ENCODE measurements around the gene ECI1. TPM values are rescaled to one million over a fixed set of nuclear protein-coding genes. Genes with fewer than 3 reads are reported as not detected.

ECI1 gene
- total RNA-seq, 1 donor from 2014 or later, result 72.9 TPM

GRCh38 chr16:2252806-2253148, 1.4 kb upstream of the ECI1 start:
- Histone ChIP-seq H3K36me3 (peaks cover 3 to 42% of the 10 kb centered on the region in 2 donors), H3K27me3 (no peaks in the 10 kb centered on the region), H3K4me3 (no peak overlapping the region), H3K27ac (no peak overlapping the region), H3K4me1 (peaks cover 17% of the 10 kb centered on the region), H3K9me3 (no peaks in the 10 kb centered on the region)
- DNase-seq (ENCODE audit: extremely low spot score in 2 of 2), result no peak
- intact Hi-C loops (cut with DNase I), result loop anchor here (10.0 kb wide), 1 partner anchor 262 kb away; the partner anchor contains the start of gene ATP6V0C
- TF ChIP-seq POLR2AphosphoS5 (IDR thresholded peaks at IDR 0.05; ENCODE audit: insufficient read depth in 1 of 2, low read depth in 1 of 2) (no peak), POLR2A (IDR thresholded peaks at IDR 0.05) (no peak)
- TF ChIP-seq, protein P1, sequence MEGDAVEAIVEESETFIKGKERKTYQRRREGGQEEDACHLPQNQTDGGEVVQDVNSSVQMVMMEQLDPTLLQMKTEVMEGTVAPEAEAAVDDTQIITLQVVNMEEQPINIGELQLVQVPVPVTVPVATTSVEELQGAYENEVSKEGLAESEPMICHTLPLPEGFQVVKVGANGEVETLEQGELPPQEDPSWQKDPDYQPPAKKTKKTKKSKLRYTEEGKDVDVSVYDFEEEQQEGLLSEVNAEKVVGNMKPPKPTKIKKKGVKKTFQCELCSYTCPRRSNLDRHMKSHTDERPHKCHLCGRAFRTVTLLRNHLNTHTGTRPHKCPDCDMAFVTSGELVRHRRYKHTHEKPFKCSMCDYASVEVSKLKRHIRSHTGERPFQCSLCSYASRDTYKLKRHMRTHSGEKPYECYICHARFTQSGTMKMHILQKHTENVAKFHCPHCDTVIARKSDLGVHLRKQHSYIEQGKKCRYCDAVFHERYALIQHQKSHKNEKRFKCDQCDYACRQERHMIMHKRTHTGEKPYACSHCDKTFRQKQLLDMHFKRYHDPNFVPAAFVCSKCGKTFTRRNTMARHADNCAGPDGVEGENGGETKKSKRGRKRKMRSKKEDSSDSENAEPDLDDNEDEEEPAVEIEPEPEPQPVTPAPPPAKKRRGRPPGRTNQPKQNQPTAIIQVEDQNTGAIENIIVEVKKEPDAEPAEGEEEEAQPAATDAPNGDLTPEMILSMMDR (IDR thresholded peaks at IDR 0.05), result no peak

- intact Hi-C loops (cut with DNase I), result loop anchor here (10.0 kb wide), 1 partner anchor 264 kb away; the partner anchor contains the start of gene ATP6V0C
- Histone ChIP-seq H3K4me1 (peaks cover 17% of the 10 kb centered on the region), H3K36me3 (peaks cover 3 to 33% of the 10 kb centered on the region in 2 donors), H3K27ac (peak overlapping the region; percentile 75), H3K9me3 (no peaks in the 10 kb centered on the region), H3K4me3 (peak overlapping the region; percentile 57 to 88), H3K27me3 (no peaks in the 10 kb centered on the region)
- TF ChIP-seq, protein P1 (IDR thresholded peaks at IDR 0.05), result no peak
- TF ChIP-seq POLR2A (IDR thresholded peaks at IDR 0.05) (no peak), POLR2AphosphoS5 (IDR thresholded peaks at IDR 0.05; ENCODE audit: insufficient read depth in 1 of 2, low read depth in 1 of 2) (no peak)
- DNase-seq (ENCODE audit: extremely low spot score in 2 of 2), result no peak
These were observed 613 bp downstream of the ECI1 start for GRCh38 chr16:2250652-2251295.

DNA sequence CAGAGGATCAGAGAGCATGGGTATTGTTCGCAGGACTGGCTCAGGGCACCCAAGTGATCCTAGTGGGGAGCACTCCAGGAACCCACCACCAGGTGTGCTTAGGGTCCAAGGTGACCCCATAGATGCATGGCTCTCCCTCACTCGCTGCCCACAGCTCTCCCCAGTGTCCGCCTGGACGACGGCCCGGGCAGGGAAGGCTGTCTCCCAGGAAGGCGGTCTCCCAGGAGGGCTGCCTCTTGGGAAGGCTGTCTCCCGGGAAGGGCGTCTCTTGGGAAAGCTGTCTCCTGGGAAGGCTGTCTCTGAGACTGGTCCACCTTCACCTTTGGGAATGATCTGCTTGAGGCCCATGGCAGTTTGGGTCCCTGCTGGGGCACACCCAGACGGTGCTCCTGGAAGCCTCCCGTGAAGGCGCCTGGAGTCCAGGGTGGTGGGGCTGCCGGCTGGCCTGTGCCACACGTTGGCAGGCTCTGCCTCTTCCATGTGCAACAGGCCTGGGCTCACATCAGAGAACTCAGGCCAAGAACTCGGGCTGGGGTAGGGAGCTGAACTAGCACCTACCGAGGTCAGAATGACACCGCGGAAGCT, 5.0 kb downstream of the ECI1 start:
- no peaks in the 10 kb centered on the region for H3K27me3 ChIP-seq
- no peak for DNase-seq (ENCODE audit: extremely low spot score in 2 of 2)
- H3K36me3 ChIP-seq, result peaks cover 0 to 40% of the 10 kb centered on the region in 2 donors
- no peaks in the 10 kb centered on the region for H3K9me3 ChIP-seq
- TF ChIP-seq, protein P1 (IDR thresholded peaks at IDR 0.05), result no peak
- TF ChIP-seq POLR2A (IDR thresholded peaks at IDR 0.05) (no peak), POLR2AphosphoS5 (IDR thresholded peaks at IDR 0.05; ENCODE audit: insufficient read depth in 1 of 2, low read depth in 1 of 2) (no peak)
- H3K4me3 ChIP-seq, result no peak overlapping the region
- intact Hi-C loops (cut with DNase I), result no loop called here
- peaks cover 10% of the 10 kb centered on the region for H3K4me1 ChIP-seq
- H3K27ac ChIP-seq, result no peak overlapping the region

DNA sequence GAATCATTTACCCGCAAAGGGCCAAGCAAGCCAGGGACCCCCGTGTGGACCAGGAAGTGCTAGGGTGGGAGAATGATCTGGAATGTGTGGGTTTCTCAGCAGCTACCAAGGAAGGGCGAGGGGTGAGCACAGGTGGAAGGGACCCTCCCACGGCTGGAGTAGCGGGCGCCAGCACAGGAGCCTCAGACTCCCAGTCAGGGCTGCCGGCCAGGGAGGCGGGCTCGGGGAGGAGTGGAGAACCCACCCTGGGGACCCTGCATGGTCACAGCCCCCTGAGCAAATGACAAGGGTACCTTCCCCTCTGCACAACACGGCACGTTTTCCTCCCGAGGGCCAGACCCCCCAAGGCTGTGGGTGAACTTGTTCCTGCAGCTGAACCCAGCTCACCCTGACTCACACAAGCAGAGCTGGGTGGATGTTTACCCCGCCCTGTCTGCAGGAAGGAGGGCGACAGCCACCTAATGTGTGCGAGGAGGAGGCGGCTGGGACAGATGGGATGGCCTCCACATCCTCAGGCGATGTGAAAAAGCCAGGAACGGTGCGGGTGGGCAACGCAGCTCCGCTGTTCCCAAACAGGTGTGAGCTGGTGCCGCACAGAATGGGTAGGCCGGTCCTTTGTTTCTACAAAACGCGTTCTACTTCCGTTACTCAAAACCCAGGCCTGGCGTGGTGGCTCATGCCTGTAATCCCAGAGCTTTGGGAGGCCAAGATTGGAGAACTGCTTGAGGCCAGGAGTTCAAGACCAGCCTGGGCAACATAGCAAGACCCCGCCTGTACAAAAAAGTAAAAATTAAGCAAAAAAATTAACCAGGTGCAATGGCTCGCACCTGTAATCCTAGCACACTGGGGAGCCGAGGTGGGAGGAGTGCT, 6.2 kb downstream of the ECI1 start:
- H3K9me3 ChIP-seq, result no peaks in the 10 kb centered on the region

More for the DNA sequence above, 6.2 kb downstream of the ECI1 start:
- DNase-seq (ENCODE audit: extremely low spot score in 2 of 2), result no peak
- Histone ChIP-seq H3K4me1 (peaks cover 4% of the 10 kb centered on the region), H3K4me3 (no peak overlapping the region), H3K27me3 (no peaks in the 10 kb centered on the region), H3K27ac (no peak overlapping the region), H3K36me3 (peaks cover 0 to 40% of the 10 kb centered on the region in 2 donors)
- TF ChIP-seq POLR2A (IDR thresholded peaks at IDR 0.05), result no peak
- no peak for TF ChIP-seq POLR2AphosphoS5 (IDR thresholded peaks at IDR 0.05; ENCODE audit: insufficient read depth in 1 of 2, low read depth in 1 of 2)
- TF ChIP-seq, protein P1 (IDR thresholded peaks at IDR 0.05), result no peak
- intact Hi-C loops (cut with DNase I), result no loop called here

Data from vagina (tissue), 2 donors.